GM19324 (cell line): ENCODE data around the gene C10orf71.

ENCODE experiments used
- ATAC-seq: cut with Tn5 transposase; IDR thresholded peaks from one replicate; pipeline ENCODE4 v1.9.1; 2021; ENCODE audit warnings: mild to moderate bottlenecking, moderate library complexity; ENCODE audit not compliant: unreplicated experiment, low FRiP score

The C10orf71 gene

DNA sequence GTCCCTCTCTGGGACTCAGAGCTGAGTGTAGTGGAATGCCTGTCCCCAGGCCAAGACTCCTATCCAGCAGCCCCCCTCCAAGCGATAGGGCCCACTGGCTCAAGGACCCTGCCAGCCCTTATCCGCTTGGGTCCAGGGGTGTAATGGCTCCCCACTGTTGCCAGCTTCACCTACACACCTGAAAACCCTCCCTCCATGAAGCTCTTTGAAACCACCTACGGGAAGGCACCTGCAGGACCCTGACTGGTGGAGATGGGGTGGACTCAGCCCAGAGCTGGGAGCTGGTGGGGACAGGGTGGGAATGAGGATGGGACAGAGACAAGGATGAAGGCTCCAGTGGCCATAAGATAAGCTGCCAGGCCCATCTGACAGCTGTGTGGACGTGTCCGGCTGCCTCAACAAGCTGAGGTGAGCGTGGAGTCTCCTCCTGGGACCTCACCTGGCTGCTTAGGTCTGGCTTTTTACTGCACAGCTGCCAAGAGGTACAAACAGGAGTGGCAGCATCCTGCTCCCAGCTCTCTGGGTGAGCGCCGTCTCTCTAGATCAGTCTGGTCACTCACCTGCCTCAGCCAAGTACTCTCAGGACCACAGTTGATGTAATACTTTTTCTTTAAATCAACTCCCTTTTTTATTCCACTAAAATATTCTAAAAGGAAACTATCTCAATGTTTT is 55.1 kb downstream of the C10orf71 start:
- ATAC-seq = no peak

GRCh38 chr10:49354593-49354992 is 55.6 kb downstream of the C10orf71 start:
- ATAC-seq = no peak

DNA sequence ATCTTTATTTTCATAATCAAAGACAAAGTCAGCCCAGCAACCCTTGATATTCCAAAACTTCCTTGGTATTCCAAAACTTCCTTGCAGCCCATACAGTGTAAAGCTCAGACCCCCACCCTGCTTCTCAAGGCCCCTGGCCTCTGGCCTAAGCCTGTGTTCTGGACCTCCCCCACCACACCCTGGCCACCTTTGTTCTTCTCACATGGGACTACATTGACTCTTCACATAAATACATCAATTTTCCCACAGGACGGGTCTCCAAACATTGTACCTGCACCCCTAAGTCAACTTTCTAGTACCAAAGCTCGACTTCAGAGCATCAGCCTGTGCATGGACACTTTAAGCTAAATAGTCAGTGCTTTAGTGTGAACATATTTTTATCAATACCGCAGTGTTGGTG is 56.3 kb downstream of the C10orf71 start:
- no peak for ATAC-seq

- no peak for ATAC-seq
Observed at GRCh38 chr10:49356181-49356580, 57.2 kb downstream of the C10orf71 start.

- no peak for ATAC-seq
Observed at GRCh38 chr10:49356944-49357343, 58.0 kb downstream of the C10orf71 start.

DNA sequence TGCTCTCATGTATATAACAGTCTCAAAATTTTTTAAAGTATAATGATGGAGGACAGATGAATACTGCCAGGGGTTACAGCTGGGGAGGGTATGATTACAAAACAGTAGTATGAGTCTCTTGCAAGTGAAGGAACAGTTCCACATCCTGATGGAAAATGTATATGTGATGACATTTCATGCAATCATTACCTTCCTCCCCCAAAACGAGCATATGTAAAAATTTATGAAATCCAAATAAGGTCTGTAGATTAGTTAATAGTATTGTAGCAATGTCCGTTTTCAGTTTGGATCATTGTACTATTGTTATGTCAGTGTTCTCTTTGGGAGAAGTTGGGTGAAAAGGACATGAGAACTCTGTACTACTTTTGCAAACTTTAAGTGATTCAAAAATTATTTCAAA is 58.9 kb downstream of the C10orf71 start:
- ATAC-seq = no peak

DNA sequence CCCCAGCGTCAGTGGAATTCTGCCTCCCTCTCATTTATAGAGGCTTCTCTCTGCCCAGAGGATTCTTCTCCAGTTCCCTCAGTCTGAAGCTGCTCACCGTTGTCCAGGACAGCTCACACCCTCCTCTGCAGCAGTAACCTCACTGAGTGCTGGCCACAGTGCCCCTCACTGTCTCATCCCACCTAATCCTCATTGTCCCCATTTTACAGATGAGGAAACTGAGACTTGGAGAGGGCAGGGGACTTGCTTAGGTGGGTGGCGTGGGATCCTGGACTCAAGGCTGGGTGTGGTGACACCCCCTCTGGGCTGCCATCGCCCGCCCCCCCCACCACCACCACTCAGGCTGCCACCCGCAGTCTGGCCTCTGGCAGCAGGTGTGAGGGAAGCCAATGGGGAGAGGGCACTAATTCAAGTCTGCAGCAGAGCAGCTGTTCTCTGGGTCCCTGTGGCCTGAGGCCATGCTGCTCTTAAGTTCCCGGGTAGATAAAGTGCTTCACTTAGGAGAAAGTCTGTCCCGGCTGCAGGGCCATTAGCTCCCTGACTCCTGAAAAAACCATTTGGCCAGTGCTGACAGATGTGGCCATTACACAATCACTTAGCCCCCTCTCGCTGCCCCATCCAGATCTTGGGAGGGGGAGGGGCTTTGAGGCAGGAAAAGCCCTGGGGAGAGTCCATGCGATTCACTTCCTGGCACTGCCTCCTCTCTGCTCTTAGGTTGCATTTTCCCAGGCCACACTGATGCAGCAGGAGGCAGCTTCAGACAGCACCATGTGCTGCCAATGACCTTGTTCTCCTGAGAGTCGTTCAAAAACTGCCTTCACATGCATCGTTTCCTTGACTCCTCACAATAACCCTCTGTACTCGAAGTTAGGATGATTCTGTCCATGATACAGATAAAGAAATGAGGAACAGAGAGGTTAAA is 60.6 kb downstream of the C10orf71 start:
- ATAC-seq = no peak

- no peak for ATAC-seq
Observed at GRCh38 chr10:49360271-49361177, 61.6 kb downstream of the C10orf71 start.

GRCh38 chr10:49361178-49361554 is 62.2 kb downstream of the C10orf71 start:
- no peak for ATAC-seq

DNA sequence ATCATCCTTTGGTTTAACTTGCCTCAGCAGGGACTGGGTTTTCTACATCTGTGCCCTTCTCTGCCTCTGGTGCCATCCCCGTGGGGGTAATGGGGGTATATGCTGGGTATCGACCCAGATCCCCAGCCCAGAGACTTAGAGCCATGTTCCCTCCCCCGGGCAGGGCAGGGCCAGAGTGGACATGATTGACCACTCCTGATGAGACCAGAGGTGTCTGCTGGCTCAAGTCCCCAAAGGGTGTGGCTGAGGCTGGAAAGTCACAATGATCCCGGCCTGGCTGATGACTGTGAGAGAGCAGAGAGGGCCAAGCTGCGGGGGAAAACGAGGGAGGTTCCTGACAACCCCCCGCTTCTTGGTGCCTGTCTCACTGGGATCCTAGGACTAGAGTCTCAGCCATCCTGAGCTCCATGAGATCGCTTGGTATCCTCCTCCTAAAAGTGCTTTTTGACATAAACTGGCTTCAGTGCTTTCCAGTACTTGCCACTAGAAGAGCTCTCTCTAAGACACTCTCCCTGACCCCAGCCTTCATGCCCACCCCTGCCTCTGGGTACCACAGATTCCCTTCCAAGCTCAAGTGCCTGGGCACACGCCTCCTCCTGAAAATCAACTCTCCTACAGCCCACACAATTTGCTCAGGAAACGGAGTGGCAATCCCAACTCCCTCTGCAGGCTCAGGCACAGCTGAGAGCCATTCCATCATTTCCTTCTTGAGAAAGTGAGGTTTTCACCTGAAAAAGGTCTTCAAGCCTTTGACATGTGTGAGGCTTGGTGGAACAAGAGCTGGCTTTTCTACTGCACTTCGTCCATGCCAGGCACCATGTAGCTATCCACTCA is 63.0 kb downstream of the C10orf71 start:
- no peak for ATAC-seq

DNA sequence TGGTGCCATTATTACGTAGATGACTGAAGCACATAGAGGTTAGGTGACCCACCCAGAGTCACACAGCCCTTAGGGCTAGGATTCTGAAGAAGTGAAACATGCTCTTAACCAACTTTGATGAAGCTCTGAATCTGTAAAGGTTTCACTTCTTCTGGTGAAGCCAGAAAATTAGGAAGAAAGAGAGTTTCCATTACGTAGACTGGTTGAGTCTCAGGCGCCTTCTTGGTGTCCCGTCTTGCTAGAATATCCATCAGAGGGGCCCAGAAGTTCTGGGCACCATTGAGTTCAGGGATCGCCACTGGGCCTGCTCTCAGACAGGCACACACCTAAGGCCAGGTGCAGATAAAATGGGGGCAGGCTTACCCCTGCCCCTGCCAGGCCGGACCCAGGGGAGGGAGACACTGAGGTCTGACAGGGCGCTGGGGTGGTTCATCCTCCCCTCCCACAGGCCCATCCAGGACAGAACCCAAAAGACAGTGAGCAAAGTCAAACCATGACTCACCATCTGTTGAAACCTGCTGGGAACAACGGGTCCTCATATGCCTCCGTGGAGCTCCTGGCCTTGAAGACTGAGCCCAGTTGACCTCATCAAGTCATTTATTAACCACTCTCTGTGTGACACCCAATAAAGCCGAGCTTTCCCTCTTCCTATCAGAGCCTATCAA is 63.8 kb downstream of the C10orf71 start:
- ATAC-seq = peak; percentile 57

DNA sequence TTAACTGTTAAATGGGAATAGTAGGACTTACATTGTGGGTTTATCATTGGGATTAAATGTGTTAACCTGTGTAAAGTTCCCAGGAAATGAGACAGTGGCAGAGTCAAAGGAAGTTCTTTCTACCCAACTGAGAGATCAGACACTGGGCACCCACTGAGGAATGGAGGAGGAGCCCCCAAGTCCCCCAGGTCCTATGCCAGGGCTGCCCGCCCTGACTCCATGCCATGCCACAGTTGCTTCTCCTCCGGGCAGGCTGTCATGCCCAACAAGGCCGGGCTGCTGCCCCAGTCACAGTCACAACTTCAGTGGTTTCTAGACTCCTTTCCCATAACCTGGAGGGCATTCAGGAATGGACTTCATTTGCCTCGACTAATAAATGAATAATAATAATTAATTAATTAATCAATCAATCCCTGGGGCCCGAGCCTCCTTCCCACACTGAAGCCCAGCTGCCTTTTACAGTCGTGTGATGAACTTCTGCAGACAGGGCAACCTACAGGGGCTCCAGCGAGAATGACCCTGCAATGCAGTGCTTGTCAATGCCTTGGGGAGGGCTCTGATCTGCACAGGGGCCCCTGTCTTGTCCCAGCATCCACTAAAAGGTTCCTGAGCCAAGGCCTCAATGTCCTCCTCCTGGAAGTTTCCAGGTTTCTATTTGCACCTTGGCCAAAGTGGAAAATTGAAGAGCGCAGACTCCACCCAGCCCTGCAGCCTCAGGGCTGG is 64.5 kb downstream of the C10orf71 start:
- ATAC-seq = no peak

GRCh38 chr10:49364051-49364450 is 65.1 kb downstream of the C10orf71 start:
- ATAC-seq = no peak

DNA sequence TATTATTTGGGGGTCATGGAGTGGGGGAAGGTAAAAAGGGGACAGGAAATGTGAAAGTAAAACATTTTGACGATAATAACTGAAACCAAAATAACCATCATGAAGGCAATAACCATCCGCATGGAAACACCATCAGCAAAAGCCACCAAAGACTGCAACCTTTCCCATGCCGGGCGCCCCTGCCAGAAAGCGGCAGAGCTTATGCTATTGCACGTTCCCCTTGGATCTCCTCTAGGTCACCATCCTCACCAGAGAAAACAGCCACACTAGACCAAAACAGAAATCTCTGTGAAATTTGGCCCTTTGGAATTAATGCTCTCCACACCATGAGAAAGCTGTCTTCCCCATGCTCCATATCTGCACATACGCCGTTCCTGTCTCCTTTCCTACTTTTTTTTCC is 65.8 kb downstream of the C10orf71 start:
- no peak for ATAC-seq

DNA sequence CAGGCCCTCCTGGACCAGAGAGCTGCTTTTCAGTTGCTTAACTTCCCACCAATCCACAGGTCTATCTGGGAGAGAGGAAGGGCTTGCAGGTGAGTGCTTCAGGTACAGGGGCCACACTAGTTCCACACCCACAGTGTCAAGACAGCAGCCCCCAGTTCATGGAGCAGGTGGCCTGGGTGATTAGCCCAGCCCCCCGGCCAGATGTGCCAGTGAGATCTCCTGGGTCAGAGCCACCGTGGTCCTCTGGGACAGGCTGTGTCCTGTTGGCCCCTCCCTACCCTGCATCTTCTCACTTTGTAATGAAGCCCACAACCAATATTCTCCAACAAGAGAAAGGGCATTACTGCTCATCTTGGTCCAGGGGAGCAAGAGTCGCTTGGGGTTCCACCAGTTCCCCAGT is 66.3 kb downstream of the C10orf71 start:
- no peak for ATAC-seq

- ATAC-seq = no peak
Observed at GRCh38 chr10:49365675-49366415, 66.9 kb downstream of the C10orf71 start.

GRCh38 chr10:49366460-49366859 is 67.5 kb downstream of the C10orf71 start:
- ATAC-seq = no peak

DNA sequence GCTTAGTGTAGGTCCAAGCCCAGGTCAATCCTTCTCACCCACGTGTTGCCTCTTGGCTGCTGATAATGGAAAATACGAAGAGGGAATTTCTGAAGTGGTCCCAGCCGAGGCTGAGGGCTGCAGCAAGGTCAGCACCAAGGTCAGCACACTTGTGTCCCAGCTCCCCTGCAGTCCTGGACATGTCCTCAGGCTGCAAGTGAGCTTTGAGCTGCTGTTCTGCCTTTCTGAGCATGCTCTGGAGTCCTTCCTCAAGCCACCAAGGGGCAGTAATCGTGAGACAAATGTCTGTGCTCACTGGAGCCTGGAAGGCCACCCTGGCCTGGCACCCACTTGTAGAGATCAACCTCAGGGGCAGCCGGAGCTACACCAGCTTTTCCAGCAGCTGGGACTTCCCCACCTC is 68.6 kb downstream of the C10orf71 start:
- no peak for ATAC-seq
